ENCODE results near the gene GALNT14. TPM values are rescaled to one million over a fixed set of nuclear protein-coding genes. Genes with fewer than 3 reads are reported as not detected.

Gene GALNT14
- polyA plus RNA-seq, 1 donor from 2014 or later = 0.68 TPM

DNA sequence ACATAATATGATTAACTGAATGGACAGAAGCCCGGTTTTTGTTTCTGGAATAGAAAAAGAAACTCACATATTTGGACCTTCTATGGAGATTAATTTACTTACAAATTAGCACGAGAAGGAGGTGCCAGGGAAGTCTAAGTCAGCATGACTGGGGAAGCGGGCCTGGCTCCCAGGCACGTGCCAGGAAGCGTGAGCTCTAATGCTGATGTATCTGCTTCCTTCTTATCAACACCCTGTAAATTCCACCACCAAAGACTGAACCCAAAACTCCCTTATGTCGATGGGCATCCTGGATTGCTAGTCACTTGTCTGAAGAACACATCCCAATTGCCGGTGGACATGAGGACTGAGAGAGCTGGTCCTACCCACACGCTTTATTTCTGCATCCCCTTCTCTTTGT lies 134.5 kb downstream of the GALNT14 start:
- Mint-ChIP-seq H3K36me3 (no peaks in the 10 kb centered on the region), H3K9me3 (no peaks in the 10 kb centered on the region), H3K27me3 (no peaks in the 10 kb centered on the region), H3K27ac (peak overlapping the region in 1 of 3 donors; percentile 76), H3K4me1 (peaks cover 0 to 1% (median 0%) of the 10 kb centered on the region in 3 donors), H3K4me3 (no peak overlapping the region)

DNA sequence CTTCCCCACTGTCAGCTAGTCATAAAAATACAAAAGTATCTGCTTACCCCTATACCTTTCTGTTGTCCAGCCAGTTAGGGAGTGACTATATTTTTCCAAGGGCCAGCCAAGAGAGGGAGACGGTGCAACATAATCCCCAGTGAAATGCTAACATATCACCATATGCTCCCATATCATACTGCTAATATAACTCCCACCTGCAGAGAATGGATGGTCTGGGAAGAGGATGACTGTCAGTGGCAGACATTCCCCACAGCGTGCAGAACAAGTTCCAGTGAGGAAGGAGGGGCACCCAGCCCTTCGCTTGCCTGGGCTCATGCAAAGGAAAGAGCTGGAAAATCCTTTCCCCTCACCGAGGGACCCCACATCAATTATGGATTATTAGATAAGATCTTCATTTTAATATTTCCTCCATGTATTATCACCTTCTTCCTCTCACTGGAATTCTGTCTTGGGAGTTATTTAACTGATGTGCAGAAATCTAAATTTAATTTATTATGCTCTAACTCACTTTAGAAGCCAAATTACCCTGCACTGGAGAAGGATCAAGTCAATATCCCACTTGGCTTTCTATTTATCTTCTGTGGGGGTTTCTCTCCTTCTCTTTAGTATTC lies 135.6 kb downstream of the GALNT14 start:
- H3K27me3 Mint-ChIP-seq = no peaks in the 10 kb centered on the region
- no peaks in the 10 kb centered on the region for H3K9me3 Mint-ChIP-seq
- peak overlapping the region in 1 of 3 donors; percentile 82 for H3K27ac Mint-ChIP-seq
- H3K4me3 Mint-ChIP-seq = no peak overlapping the region
- H3K4me1 Mint-ChIP-seq = no peaks in the 10 kb centered on the region
- no peaks in the 10 kb centered on the region for H3K36me3 Mint-ChIP-seq

DNA sequence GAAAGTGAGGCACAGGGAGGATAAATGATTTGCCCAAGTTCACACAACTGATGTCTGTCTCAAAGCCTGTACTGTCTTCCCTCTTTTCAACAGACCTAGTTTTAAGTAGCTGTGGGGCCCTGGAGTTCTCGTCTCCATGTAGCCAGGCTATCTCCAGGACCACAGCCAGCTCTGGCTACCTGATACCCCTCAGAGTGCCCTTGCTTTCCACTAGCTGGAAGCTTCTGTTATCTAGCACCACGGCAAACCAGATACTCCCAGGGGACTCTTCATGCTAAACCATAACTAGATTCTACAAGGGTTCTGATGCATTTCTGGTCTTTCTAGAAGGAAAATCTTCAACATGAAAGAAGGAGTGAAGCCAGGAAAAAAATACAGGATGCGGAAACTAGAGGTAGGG lies 137.3 kb downstream of the GALNT14 start:
- H3K27me3 Mint-ChIP-seq = no peaks in the 10 kb centered on the region
- H3K27ac Mint-ChIP-seq = no peak overlapping the region
- H3K4me1 Mint-ChIP-seq = no peaks in the 10 kb centered on the region
- no peak overlapping the region for H3K4me3 Mint-ChIP-seq
- no peaks in the 10 kb centered on the region for H3K9me3 Mint-ChIP-seq
- H3K36me3 Mint-ChIP-seq = no peaks in the 10 kb centered on the region

DNA sequence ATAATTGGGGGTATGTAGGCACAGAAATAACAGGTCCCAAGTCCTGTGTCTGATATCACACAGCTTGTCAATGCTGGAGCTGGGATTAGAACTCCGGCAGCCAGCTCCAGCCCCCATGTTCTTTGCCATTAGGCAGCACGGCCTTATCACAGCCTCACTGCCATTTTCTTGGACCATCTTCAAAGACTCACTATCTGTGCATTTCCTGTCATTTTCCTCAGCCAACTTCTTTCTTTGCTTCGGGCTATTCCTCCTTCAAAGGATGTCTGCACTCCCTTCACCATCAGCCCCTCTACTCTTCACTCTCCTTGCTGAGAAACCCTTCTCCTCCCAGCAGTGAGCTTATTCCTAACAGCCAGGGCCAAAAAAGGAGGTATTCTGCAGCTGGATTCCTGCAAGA lies 139.6 kb downstream of the GALNT14 start:
- H3K9me3 Mint-ChIP-seq = no peaks in the 10 kb centered on the region
- H3K27me3 Mint-ChIP-seq = no peaks in the 10 kb centered on the region
- H3K27ac Mint-ChIP-seq = no peak overlapping the region
- no peaks in the 10 kb centered on the region for H3K36me3 Mint-ChIP-seq
- no peaks in the 10 kb centered on the region for H3K4me1 Mint-ChIP-seq
- H3K4me3 Mint-ChIP-seq = no peak overlapping the region

DNA sequence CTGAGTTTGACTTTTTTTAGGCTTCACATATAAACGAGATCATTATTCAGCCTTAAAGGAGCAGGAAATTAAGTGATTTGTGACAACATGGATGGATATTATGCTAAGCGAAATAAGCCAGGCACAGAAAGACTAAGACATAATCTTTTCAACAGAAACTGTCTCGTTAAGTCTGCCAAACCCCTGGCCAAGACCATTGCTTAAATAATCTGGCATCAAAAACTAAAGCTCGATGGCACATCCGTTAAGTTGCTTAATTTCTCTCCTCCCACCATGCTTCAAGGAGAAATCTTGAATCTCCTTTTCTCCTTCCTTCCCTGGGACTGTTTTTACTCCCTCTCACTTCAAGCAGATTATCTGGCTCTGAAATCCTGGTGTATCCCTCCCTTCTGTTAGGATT lies 140.3 kb downstream of the GALNT14 start:
- H3K9me3 Mint-ChIP-seq = no peaks in the 10 kb centered on the region
- no peaks in the 10 kb centered on the region for H3K36me3 Mint-ChIP-seq
- H3K4me3 Mint-ChIP-seq = no peak overlapping the region
- no peaks in the 10 kb centered on the region for H3K4me1 Mint-ChIP-seq
- no peak overlapping the region for H3K27ac Mint-ChIP-seq
- H3K27me3 Mint-ChIP-seq = no peaks in the 10 kb centered on the region

DNA sequence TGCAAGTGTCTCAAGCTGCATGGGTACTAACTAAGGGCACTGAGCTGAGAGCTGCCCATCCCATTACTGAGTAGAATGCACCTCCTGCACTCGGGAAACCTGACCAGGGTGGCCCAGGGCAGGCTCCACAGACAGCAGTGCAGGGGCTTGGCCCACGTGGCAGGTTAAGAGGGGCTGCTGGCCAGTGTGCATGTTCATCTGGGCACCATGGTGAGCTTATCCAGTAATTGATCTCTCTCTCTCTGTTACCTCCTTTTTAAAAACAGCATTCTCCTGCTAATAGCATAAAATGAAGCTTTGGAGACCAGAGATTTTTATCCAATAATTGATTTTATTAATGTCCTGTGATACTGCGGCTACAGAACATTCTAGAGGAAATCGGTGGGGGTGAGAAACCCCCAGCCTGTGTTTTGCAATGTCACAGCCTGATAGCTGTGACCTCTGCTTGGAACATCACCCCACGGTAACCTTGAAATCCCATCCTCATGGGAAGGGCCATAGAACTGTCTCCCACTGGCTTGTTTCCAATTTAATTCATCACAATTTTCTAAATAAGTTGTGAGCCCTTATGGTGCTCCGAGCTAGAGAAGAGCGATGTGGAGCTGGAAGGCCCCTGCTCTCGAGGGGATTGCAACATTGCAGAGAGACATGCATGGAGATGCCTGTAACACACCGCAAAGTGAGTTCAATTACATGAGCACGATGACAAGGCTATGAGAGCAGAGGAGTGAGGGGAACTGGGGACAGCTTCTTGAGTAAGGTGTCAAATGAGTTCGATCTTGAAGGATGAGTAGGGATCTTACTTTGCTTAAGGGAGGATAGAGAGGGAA lies 143.8 kb downstream of the GALNT14 start:
- Mint-ChIP-seq H3K4me1 (no peaks in the 10 kb centered on the region), H3K27me3 (no peaks in the 10 kb centered on the region), H3K27ac (peak overlapping the region in 1 of 3 donors; percentile 12), H3K36me3 (no peaks in the 10 kb centered on the region), H3K9me3 (no peaks in the 10 kb centered on the region), H3K4me3 (no peak overlapping the region)

DNA sequence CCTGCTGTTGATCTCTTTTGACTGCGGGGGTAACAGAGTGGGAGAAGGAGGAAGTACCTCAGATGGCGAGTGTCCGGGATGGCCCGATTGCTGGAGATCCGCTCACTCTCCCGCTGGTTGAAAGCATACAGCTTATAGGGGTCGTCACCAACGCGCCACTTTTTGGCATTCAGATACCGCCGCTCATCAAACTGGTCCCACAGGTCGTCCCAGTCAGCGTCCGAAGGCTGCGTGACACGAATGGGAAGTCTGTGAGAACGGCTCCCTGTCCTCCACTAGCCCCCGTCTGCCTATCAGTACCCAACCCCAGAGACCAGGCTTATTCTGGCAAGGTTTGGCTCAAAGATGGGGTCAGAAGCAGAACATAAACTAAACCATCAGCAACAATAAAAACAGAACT lies 145.5 kb downstream of the GALNT14 start:
- no peaks in the 10 kb centered on the region for H3K27me3 Mint-ChIP-seq
- H3K4me3 Mint-ChIP-seq = no peak overlapping the region
- no peaks in the 10 kb centered on the region for H3K9me3 Mint-ChIP-seq
- H3K27ac Mint-ChIP-seq = no peak overlapping the region
- H3K36me3 Mint-ChIP-seq = no peaks in the 10 kb centered on the region
- H3K4me1 Mint-ChIP-seq = no peaks in the 10 kb centered on the region

DNA sequence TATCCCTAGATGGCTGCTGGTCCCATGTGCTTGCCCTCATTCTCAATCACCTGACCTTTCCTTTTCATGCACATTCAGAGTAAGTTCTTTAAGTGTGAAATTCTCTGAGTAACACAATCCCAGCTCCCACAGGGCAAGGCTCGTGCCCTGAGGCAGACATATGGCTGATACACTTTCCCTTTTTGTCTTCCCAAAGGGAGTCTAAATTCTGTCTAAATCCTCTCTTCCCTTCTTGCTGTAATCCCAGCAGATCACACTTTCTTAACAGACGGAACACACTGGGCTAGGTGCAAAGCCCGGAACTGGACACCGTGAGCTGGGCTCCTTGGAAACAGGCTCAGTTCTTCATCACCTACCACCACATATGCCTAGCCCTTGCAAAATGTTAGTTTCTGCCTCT lies 147.6 kb downstream of the GALNT14 start:
- H3K4me3 Mint-ChIP-seq = no peak overlapping the region
- H3K4me1 Mint-ChIP-seq = no peaks in the 10 kb centered on the region
- no peaks in the 10 kb centered on the region for H3K36me3 Mint-ChIP-seq
- no peaks in the 10 kb centered on the region for H3K9me3 Mint-ChIP-seq
- no peaks in the 10 kb centered on the region for H3K27me3 Mint-ChIP-seq
- no peak overlapping the region for H3K27ac Mint-ChIP-seq

DNA sequence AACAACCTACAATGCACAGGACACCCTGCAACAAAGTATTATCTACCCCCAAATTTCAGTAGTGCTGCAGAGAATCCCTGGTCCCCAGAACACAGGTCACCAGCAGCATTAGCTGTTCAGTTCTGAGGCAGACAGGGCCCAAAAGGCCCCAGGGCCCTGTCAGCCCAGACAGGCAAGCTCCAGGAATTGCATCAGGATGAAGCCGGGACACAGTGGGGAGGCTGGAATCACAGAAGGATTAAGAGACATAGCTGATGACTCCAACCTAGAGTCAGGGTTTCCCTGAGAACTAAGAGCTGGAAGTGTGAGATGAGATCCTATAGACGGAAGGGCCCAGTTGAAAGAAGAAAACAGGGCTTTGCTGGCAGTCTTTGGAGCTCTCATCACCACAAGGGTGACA lies 148.1 kb downstream of the GALNT14 start:
- Mint-ChIP-seq H3K27ac (no peak overlapping the region), H3K36me3 (no peaks in the 10 kb centered on the region), H3K9me3 (no peaks in the 10 kb centered on the region), H3K27me3 (no peaks in the 10 kb centered on the region), H3K4me3 (no peak overlapping the region), H3K4me1 (no peaks in the 10 kb centered on the region)

DNA sequence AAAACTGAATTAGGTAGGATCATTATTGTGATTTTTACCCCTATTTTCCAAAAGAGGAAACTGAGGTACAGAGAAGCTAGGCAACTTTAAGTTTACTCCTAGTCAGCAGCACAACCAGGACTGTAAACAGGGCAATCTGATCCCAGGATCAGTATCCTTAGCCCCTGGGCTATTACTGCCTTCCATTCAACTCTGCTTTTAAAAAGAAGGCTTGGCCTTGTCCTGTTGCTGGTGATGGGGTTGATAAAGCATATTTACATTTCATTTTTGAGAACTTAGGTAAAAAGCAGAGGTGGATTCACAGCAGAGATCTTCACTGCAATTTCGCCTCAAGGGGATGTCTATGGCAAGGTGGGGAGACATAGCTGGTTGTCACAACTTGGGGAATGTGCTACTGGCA lies 148.5 kb downstream of the GALNT14 start:
- H3K4me1 Mint-ChIP-seq = no peaks in the 10 kb centered on the region
- H3K4me3 Mint-ChIP-seq = no peak overlapping the region
- no peaks in the 10 kb centered on the region for H3K9me3 Mint-ChIP-seq
- H3K27me3 Mint-ChIP-seq = no peaks in the 10 kb centered on the region
- H3K27ac Mint-ChIP-seq = no peak overlapping the region
- H3K36me3 Mint-ChIP-seq = no peaks in the 10 kb centered on the region

DNA sequence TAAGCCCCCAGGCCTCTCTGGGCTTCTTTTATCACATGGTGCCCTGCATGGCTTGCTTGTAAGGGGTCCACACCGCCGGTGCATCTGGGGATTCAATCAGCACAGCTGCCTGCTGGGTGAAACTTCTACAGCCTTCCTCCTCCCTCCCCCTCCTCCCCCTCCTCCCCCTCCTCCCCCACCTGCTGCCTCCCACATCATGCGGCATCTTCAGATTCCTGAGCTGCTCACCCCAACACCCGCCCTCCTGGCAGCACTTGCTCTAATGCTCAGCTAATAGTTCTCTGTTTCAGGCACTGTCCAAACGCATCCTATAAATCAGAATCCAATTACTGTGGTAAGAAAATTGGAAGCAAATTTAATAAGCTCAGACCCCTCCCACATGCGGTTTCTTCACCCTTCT lies 150.7 kb downstream of the GALNT14 start:
- H3K27me3 Mint-ChIP-seq = no peaks in the 10 kb centered on the region
- H3K9me3 Mint-ChIP-seq = no peaks in the 10 kb centered on the region
- H3K27ac Mint-ChIP-seq = no peak overlapping the region
- no peak overlapping the region for H3K4me3 Mint-ChIP-seq
- no peaks in the 10 kb centered on the region for H3K4me1 Mint-ChIP-seq
- H3K36me3 Mint-ChIP-seq = no peaks in the 10 kb centered on the region

DNA sequence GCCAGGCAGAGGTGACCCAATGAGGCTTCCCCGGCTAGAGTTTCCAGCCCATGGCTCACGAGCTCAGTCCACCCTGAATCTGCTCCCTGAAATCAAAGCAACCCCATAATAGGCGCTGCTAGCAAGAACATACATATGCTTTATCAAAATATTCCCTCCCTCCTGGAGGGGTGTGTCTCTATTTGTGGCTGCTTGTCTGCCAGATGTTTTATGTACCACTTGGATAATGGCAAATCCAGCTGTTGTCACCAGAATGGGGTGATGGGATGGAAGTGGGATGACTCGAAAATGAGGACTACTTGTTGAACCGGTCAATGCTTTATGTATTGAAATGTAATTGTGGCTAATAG lies 152.0 kb downstream of the GALNT14 start:
- H3K4me1 Mint-ChIP-seq = no peaks in the 10 kb centered on the region
- no peaks in the 10 kb centered on the region for H3K36me3 Mint-ChIP-seq
- H3K4me3 Mint-ChIP-seq = no peak overlapping the region
- no peaks in the 10 kb centered on the region for H3K9me3 Mint-ChIP-seq
- no peaks in the 10 kb centered on the region for H3K27me3 Mint-ChIP-seq
- no peak overlapping the region for H3K27ac Mint-ChIP-seq

DNA sequence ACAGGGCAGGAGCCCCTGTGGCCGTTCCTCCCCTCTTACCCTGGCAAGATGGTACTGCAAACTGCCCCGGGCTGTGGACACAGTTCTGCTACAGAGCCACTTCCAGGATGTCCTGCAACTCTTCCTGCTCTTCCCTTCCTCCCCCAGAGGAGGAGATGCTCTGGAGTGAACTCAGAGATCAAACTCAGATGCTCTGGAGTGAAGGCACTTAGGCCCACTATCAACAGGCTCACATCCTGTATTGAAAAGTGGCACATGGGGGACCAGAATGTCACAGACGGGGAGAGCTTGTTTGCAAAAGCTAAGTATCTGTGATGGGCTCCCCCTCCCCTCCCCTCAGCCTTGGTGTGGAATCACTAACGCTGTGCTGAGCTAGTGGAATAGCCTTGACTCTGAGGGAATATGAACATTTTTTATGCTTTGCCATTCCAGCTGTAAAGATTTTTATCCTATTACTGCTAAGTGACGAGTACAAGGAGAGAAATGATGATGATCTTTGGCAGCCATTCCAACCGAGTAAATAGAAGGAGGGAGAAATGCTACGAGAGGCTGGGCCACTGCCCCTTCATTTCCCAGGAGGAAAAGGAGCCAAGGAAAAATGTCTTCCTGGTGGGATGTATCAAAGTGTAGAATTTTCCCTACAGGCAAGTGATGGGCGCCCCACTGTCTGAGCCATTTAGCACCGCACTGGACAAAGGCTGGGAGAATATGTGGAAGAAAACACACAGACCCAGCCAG lies 152.6 kb downstream of the GALNT14 start:
- Mint-ChIP-seq H3K4me1 (no peaks in the 10 kb centered on the region), H3K27ac (no peak overlapping the region), H3K27me3 (no peaks in the 10 kb centered on the region), H3K36me3 (no peaks in the 10 kb centered on the region), H3K9me3 (no peaks in the 10 kb centered on the region), H3K4me3 (no peak overlapping the region)

DNA sequence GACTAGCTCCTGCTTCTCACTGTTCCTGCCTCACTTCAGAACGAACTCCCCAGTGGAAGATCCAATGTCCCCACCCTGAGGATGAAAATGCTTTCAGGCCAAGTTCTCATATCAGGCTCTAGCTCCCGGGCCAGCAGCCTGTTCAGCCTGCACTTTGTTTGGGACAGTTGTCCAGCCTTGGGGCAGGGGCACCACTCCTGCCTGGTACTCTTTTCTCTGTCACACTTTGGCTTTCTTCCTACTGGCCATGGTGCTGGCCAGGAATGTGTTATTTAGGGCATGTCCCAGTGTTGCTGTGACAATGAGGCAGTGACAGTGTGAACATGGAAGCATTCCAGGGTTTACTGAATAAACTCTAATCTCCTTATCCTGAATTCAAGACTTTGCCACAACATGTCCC lies 154.1 kb downstream of the GALNT14 start:
- H3K36me3 Mint-ChIP-seq = no peaks in the 10 kb centered on the region
- H3K4me1 Mint-ChIP-seq = no peaks in the 10 kb centered on the region
- H3K4me3 Mint-ChIP-seq = no peak overlapping the region
- no peaks in the 10 kb centered on the region for H3K9me3 Mint-ChIP-seq
- H3K27ac Mint-ChIP-seq = no peak overlapping the region
- H3K27me3 Mint-ChIP-seq = no peaks in the 10 kb centered on the region

DNA sequence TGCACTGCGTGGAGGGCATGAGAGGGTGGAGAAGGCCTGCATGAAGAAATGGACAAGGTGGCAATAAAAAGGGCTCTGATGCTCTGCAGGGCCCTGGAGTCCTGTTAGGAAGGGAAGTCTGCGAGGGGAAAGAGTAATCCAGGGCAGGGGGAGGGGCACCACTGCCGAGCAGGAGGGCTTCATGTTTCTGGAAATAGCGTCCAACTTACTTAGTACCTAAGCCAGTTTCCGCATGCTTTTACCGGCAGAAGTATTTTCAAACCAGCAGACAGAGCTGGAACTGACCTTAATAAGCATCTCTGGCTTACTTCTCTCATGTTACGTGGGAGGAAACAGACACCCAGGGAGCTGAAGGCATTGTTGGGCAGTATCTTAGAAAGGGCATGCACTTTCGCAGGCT lies 156.7 kb downstream of the GALNT14 start:
- Mint-ChIP-seq H3K4me1 (no peaks in the 10 kb centered on the region), H3K9me3 (no peaks in the 10 kb centered on the region), H3K4me3 (no peak overlapping the region), H3K27ac (no peak overlapping the region), H3K36me3 (no peaks in the 10 kb centered on the region), H3K27me3 (no peaks in the 10 kb centered on the region)

DNA sequence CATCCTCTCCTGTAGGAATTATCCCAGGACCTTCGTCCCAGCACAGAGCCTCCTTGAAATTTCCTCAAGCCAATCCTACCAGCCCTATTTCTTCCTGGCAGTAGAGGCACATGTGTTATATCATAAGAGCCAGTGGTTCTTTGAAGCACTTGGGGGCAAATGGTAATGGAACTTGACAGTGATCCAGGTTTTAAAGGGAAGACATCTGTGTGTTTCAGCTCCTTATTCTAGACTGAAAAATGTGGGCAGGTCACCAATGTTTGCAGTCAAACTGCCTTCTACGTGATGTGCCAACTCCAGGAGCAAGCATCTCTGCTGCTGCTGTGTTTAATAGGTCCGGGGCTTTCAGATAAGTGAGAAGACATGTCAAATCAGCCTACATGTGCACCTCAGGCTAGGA lies 157.1 kb downstream of the GALNT14 start:
- no peaks in the 10 kb centered on the region for H3K4me1 Mint-ChIP-seq
- H3K27me3 Mint-ChIP-seq = no peaks in the 10 kb centered on the region
- no peak overlapping the region for H3K27ac Mint-ChIP-seq
- no peak overlapping the region for H3K4me3 Mint-ChIP-seq
- no peaks in the 10 kb centered on the region for H3K36me3 Mint-ChIP-seq
- H3K9me3 Mint-ChIP-seq = no peaks in the 10 kb centered on the region
